HEK293T (cell line): ENCODE measurements around the gene GSTO2.

Source experiments
- ARNT ChIP-seq: fragments of 450-650 bp; IDR thresholded peaks from 2 replicates; pipeline ENCODE4 v1.6.1; 2017; ENCODE audit warnings: mild to moderate bottlenecking
- BHLHE40 ChIP-seq: fragments of 450-650 bp; IDR thresholded peaks from 2 replicates; pipeline ENCODE4 v1.6.1; 2016; ENCODE audit warnings: mild to moderate bottlenecking, moderate library complexity, borderline replicate concordance
- FOXK2 ChIP-seq: fragments of 450-650 bp; IDR thresholded peaks from 2 replicates; pipeline ENCODE4 v1.6.1; 2016; ENCODE audit warnings: mild to moderate bottlenecking
- FOXM1 ChIP-seq: fragments of 450-650 bp; IDR thresholded peaks from 2 replicates; pipeline ENCODE4 v1.6.1; 2017; ENCODE audit warnings: mild to moderate bottlenecking, borderline replicate concordance
- L3MBTL2 ChIP-seq: fragments of 450-650 bp; conservative IDR thresholded peaks from 2 replicates; pipeline ENCODE4 v1.6.1; 2016; ENCODE audit warnings: mild to moderate bottlenecking
- NFRKB ChIP-seq: fragments of 450-650 bp; IDR thresholded peaks from 2 replicates; pipeline ENCODE4 v1.6.1; 2016; ENCODE audit warnings: mild to moderate bottlenecking, moderate library complexity
- SP1 ChIP-seq: fragments of 450-650 bp; IDR thresholded peaks from 2 replicates; pipeline ENCODE4 v1.6.1; 2017
- SUZ12 ChIP-seq: fragments of 450-650 bp; IDR thresholded peaks from 2 replicates; pipeline ENCODE4 v1.6.1; 2016; ENCODE audit warnings: mild to moderate bottlenecking
- TARDBP ChIP-seq: fragments of 450-650 bp; IDR thresholded peaks from 2 replicates; pipeline ENCODE4 v1.6.1; 2016
- TF ChIP-seq, protein P1 (sequence below): fragments of 450-650 bp; IDR thresholded peaks from 2 replicates; pipeline ENCODE4 v1.6.1; 2016

DNA sequence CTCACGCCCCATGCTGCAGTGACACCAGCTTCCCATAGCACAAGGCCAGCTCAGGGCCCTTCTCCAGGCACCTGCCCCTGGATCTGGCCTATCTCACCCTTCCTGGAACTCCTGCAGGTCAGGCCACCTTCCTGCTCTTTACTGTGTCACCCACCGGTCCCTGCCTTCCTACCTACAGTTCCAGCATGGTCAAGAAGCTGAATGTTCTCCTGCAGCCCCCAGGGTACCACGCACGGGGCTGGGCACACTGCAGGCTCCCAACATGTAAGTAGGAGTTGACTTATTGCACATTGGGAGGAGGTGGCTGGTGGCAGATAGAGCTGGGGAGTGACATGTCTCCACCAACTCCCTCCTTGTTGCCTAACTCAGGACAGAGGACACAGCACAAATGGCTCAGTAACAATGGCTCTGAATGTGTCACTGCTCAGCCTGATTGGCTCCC is 54.8 kb downstream of the GSTO2 start:
- no peak for TF ChIP-seq L3MBTL2
- no peak for TF ChIP-seq BHLHE40
- TF ChIP-seq FOXK2 = no peak
- no peak for TF ChIP-seq FOXM1
- TF ChIP-seq ARNT = no peak
- TF ChIP-seq, protein P1, sequence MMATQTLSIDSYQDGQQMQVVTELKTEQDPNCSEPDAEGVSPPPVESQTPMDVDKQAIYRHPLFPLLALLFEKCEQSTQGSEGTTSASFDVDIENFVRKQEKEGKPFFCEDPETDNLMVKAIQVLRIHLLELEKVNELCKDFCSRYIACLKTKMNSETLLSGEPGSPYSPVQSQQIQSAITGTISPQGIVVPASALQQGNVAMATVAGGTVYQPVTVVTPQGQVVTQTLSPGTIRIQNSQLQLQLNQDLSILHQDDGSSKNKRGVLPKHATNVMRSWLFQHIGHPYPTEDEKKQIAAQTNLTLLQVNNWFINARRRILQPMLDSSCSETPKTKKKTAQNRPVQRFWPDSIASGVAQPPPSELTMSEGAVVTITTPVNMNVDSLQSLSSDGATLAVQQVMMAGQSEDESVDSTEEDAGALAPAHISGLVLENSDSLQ = no peak
- TF ChIP-seq SUZ12 = no peak
- no peak for TF ChIP-seq NFRKB
- TF ChIP-seq SP1 = no peak
- TF ChIP-seq TARDBP = no peak
